H1 (cell line): ENCODE results near the gene APOBR. TPM values are rescaled to one million over a fixed set of nuclear protein-coding genes. Genes with fewer than 3 reads are reported as not detected.

Experiments
- CTCF ChIA-PET: fragments of 300-600 bp; sonication (Branson Sonifier 250); formaldehyde crosslinking; loops from one replicate; lab custom pipeline; 2021; ENCODE audit not compliant: partially characterized antibody; lab: Charles Lee
- POLR2A ChIA-PET: fragments of 300-600 bp; sonication (Branson Sonifier 250); formaldehyde crosslinking; loops from one replicate; lab custom pipeline; 2021; ENCODE audit warnings: inconsistent platforms; ENCODE audit not compliant: partially characterized antibody; lab: Charles Lee
- DNase-seq, 2 experiments: peaks; one replicate each; pipeline versions ENCODE4 v3.0.0 to v3.0.0-alpha.2; 2010 to 2022; ENCODE audit warnings: low spot score in 2 of 2, low read depth in 1 of 2, mixed read lengths in 1 of 2
- FAIRE-seq: peaks from 2 replicates; lab custom pipeline; 2011; peaks lifted over from hg19 to GRCh38; lab: Jason Lieb, UNC
- H2AFZ ChIP-seq: 2 replicates; pipeline ENCODE4 v1.8.1; 2012; ENCODE audit warnings: low read length, inconsistent platforms
- H2AK5ac ChIP-seq: 2 replicates; pipeline ENCODE4 v1.6.1; 2013; ENCODE audit warnings: low read depth, low read length
- H2BK120ac ChIP-seq: replicated peaks from 2 replicates; pipeline ENCODE3; 2013; ENCODE audit warnings: low read depth, low read length, inconsistent platforms
- H2BK12ac ChIP-seq: 2 replicates; pipeline ENCODE4 v1.6.1; 2013; ENCODE audit warnings: low read depth, low read length
- H2BK15ac ChIP-seq: 2 replicates; pipeline ENCODE4 v1.6.1; 2013; ENCODE audit warnings: low read length
- H2BK20ac ChIP-seq: 2 replicates; pipeline ENCODE4 v1.6.1; 2013; ENCODE audit warnings: low read length
- H2BK5ac ChIP-seq: 2 replicates; pipeline ENCODE4 v1.6.1; 2013; ENCODE audit warnings: low read depth, low read length
- H3K14ac ChIP-seq: 2 replicates; pipeline ENCODE4 v1.6.1; 2013; ENCODE audit warnings: inconsistent platforms; ENCODE audit not compliant: insufficient read length
- H3K18ac ChIP-seq: 2 replicates; pipeline ENCODE4 v1.6.1; 2013; ENCODE audit warnings: low read length; ENCODE audit errors: extremely low read depth
- H3K23ac ChIP-seq: 2 replicates; pipeline ENCODE4 v1.6.1; 2013; ENCODE audit warnings: inconsistent platforms; ENCODE audit not compliant: insufficient read length
- H3K23me2 ChIP-seq: 2 replicates; pipeline ENCODE4 v1.6.1; 2013; ENCODE audit warnings: low read depth, low read length
- H3K27ac ChIP-seq: 2 replicates; pipeline ENCODE4 v1.6.1; 2011; ENCODE audit warnings: low read depth, low read length, inconsistent platforms
- H3K27me3 ChIP-seq, 4 experiments: replicated peaks in 1 of 4; 1 replicate in 1 of 4; 2 replicates in 3 of 4; pipeline versions ENCODE4 v1.6.1 to v1.8.1; 2011 to 2013; ENCODE audit warnings: low read length in 3 of 4, mild to moderate bottlenecking in 3 of 4, inconsistent platforms in 2 of 4, mixed read lengths in 2 of 4, moderate library complexity in 1 of 4; ENCODE audit not compliant: control insufficient read depth in 3 of 4, insufficient read depth in 3 of 4; ENCODE audit errors: extremely low read depth in 1 of 4
- H3K36me3 ChIP-seq, 4 experiments: 2 replicates each; pipeline versions ENCODE4 v1.6.1 to v1.8.1; 2011 to 2013; ENCODE audit warnings: mild to moderate bottlenecking in 4 of 4, low read length in 3 of 4, moderate library complexity in 2 of 4, control low read depth in 1 of 4, inconsistent platforms in 1 of 4; ENCODE audit not compliant: insufficient read depth in 4 of 4, control insufficient read depth in 2 of 4
- H3K4ac ChIP-seq: replicated peaks from 2 replicates; pipeline ENCODE3; 2013; ENCODE audit warnings: low read length, low read depth, mixed read lengths, inconsistent platforms; ENCODE audit not compliant: insufficient read length
- H3K4me1 ChIP-seq, 4 experiments: replicated peaks in 1 of 4; 1 replicate in 1 of 4; 2 replicates in 3 of 4; pipeline versions ENCODE4 v1.6.1 to v1.8.1; 2011 to 2013; ENCODE audit warnings: low read length in 3 of 4, inconsistent platforms in 2 of 4, mixed read lengths in 1 of 4; ENCODE audit not compliant: insufficient read depth in 4 of 4, control insufficient read depth in 3 of 4
- H3K4me2 ChIP-seq, 2 experiments: 2 replicates each; pipeline versions ENCODE4 v1.6.1 to v1.8.1; 2011 to 2013; ENCODE audit warnings: low read depth in 2 of 2, low read length in 2 of 2, control low read depth in 1 of 2, inconsistent platforms in 1 of 2, mild to moderate bottlenecking in 1 of 2; ENCODE audit not compliant: insufficient read depth in 1 of 2
- H3K4me3 ChIP-seq, 4 experiments: fragments of 200-600, 300-600 bp in 1 of 4; sonication (generic), shearing (Covaris generic), sonication (Bioruptor Twin) in 1 of 4; 2 replicates each; pipeline versions ENCODE4 v1.5.1 to v1.8.1; 2011 to 2016; ENCODE audit warnings: low read length in 4 of 4, low read depth in 3 of 4, control low read depth in 2 of 4, inconsistent platforms in 2 of 4, mild to moderate bottlenecking in 2 of 4, mixed read lengths in 1 of 4, moderate library complexity in 1 of 4; ENCODE audit not compliant: insufficient read depth in 2 of 4; ENCODE audit errors: extremely low read depth in 1 of 4
- H3K56ac ChIP-seq: replicated peaks from 2 replicates; pipeline ENCODE3; 2013; ENCODE audit warnings: low read depth, mild to moderate bottlenecking, mixed read lengths, low read length, inconsistent platforms; ENCODE audit not compliant: insufficient read length
- H3K79me1 ChIP-seq: 2 replicates; pipeline ENCODE4 v1.6.1; 2013; ENCODE audit warnings: low read depth, low read length, control low read depth
- H3K79me2 ChIP-seq, 2 experiments: 2 replicates each; pipeline versions ENCODE4 v1.6.1 to v1.8.1; 2012 to 2013; ENCODE audit warnings: low read length in 2 of 2, mild to moderate bottlenecking in 2 of 2, inconsistent platforms in 1 of 2; ENCODE audit not compliant: insufficient read depth in 2 of 2, control insufficient read depth in 1 of 2
- H3K9ac ChIP-seq, 4 experiments: replicated peaks in 1 of 4; 1 replicate in 1 of 4; 2 replicates in 3 of 4; pipeline versions ENCODE4 v1.6.1 to v1.8.1; 2011 to 2013; ENCODE audit warnings: low read depth in 3 of 4, low read length in 3 of 4, control low read depth in 2 of 4, mild to moderate bottlenecking in 2 of 4, moderate library complexity in 2 of 4, inconsistent platforms in 1 of 4; ENCODE audit errors: extremely low read depth in 1 of 4
- H3K9me3 ChIP-seq, 2 experiments: 2 replicates each; pipeline versions ENCODE4 v1.6.1 to v1.8.1; 2012 to 2013; ENCODE audit warnings: mild to moderate bottlenecking in 2 of 2, moderate library complexity in 2 of 2, control low read depth in 1 of 2, inconsistent platforms in 1 of 2, low read depth in 1 of 2, low read length in 1 of 2, mixed read lengths in 1 of 2; ENCODE audit not compliant: insufficient read depth in 2 of 2
- H4K20me1 ChIP-seq, 2 experiments: replicated peaks in 1 of 2; 2 replicates each; pipeline versions ENCODE3 to v1.8.1; 2011 to 2013; ENCODE audit warnings: inconsistent platforms in 2 of 2, low read length in 2 of 2, mild to moderate bottlenecking in 1 of 2; ENCODE audit not compliant: insufficient read depth in 2 of 2, control insufficient read depth in 1 of 2
- H4K5ac ChIP-seq: 2 replicates; pipeline ENCODE4 v1.6.1; 2013; ENCODE audit warnings: low read length, low read depth, mixed read lengths, inconsistent platforms; ENCODE audit not compliant: insufficient read length
- H4K8ac ChIP-seq: 2 replicates; pipeline ENCODE4 v1.8.0; 2013; ENCODE audit warnings: mild to moderate bottlenecking, moderate library complexity, low read length, inconsistent platforms; ENCODE audit not compliant: insufficient read depth; ENCODE audit errors: extremely low read depth
- H4K91ac ChIP-seq: replicated peaks from 2 replicates; pipeline ENCODE3; 2013; ENCODE audit warnings: low read length, mixed read lengths, inconsistent platforms; ENCODE audit not compliant: insufficient read length
- ASH2L ChIP-seq: fragments of 200-600, 300-600 bp; sonication (generic); IDR thresholded peaks from one replicate; pipeline ENCODE4 v1.7.1; 2017; ENCODE audit warnings: low read length
- CEBPB ChIP-seq: IDR thresholded peaks from 2 replicates; pipeline ENCODE4 v1.6.1; 2012; ENCODE audit warnings: low read depth, low read length
- CREB1 ChIP-seq: IDR thresholded peaks from 2 replicates; pipeline ENCODE4 v1.6.1; 2012; ENCODE audit warnings: inconsistent platforms
- CTBP2 ChIP-seq: IDR thresholded peaks from 2 replicates; pipeline ENCODE4 v1.7.0; 2011; ENCODE audit warnings: borderline replicate concordance, mild to moderate bottlenecking, moderate library complexity, mixed read lengths, low read length; ENCODE audit not compliant: insufficient read depth, insufficient read length
- FOSL1 ChIP-seq: IDR thresholded peaks from 2 replicates; pipeline ENCODE4 v1.6.1; 2011; ENCODE audit warnings: mild to moderate bottlenecking, low read depth, low read length, moderate library complexity; ENCODE audit not compliant: insufficient read depth
- HDAC2 ChIP-seq, 2 experiments: fragments of 300-600 bp in 1 of 2; sonication (generic) in 1 of 2; IDR thresholded peaks; 2 replicates each; pipeline ENCODE4 v1.6.1; 2011 to 2012; ENCODE audit warnings: low read depth in 2 of 2, low read length in 2 of 2, mild to moderate bottlenecking in 2 of 2, moderate library complexity in 2 of 2, borderline replicate concordance in 1 of 2, inconsistent platforms in 1 of 2
- KDM1A ChIP-seq: fragments of 200-600, 300-600 bp; sonication (generic); IDR thresholded peaks from 2 replicates; pipeline ENCODE4 v1.7.1; 2016; ENCODE audit warnings: mild to moderate bottlenecking, low read length, borderline replicate concordance
- NRF1 ChIP-seq: IDR thresholded peaks from 2 replicates; pipeline ENCODE4 v1.6.1; 2011; ENCODE audit warnings: mild to moderate bottlenecking, low read depth, low read length, improper control_type of control experiment
- POU5F1 ChIP-seq: IDR thresholded peaks from 2 replicates; pipeline ENCODE4 v1.6.1; 2011; ENCODE audit warnings: low read depth, mild to moderate bottlenecking, low read length, moderate library complexity
- RFX5 ChIP-seq: IDR thresholded peaks from 2 replicates; pipeline ENCODE4 v1.6.1; 2011; ENCODE audit warnings: low read depth, low read length, improper control_type of control experiment, borderline replicate concordance
- SAP30 ChIP-seq: fragments of 300-600 bp; sonication (generic); IDR thresholded peaks from 2 replicates; pipeline ENCODE4 v1.7.1; 2012; ENCODE audit warnings: low read length, moderate library complexity, mild to moderate bottlenecking, inconsistent platforms; ENCODE audit not compliant: insufficient read depth, insufficient replicate concordance
- SP1 ChIP-seq: IDR thresholded peaks from 2 replicates; pipeline ENCODE4 v1.6.1; 2011; ENCODE audit warnings: low read depth, low read length
- TAF7 ChIP-seq: optimal IDR thresholded peaks from 2 replicates; pipeline ENCODE3; 2011; ENCODE audit warnings: low read depth, mild to moderate bottlenecking, inconsistent platforms, low read length, moderate library complexity, borderline replicate concordance
- WGBS, 2 experiments: shearing (Covaris generic) in 1 of 2; methylation state at CpG; one replicate each; pipeline versions ENCODE4 v1.1.6 to v1.1.7; 2013 to 2015; ENCODE audit warnings: low lambda C conversion rate in 2 of 2, mixed read lengths in 2 of 2, inconsistent platforms in 1 of 2, low coverage in 1 of 2, missing lambda C conversion rate in 1 of 2; ENCODE audit not compliant: insufficient replicate concordance in 2 of 2, insufficient coverage in 1 of 2, insufficient read length in 1 of 2; ENCODE audit errors: extremely low coverage in 1 of 2, missing lambda C conversion rate in 1 of 2; 5-methylcytosine and 5-hydroxymethylcytosine counted together
- polyA plus RNA-seq, 7 experiments: library from polyadenylated mRNA; depleted of rRNA in 3 of 7; stranded (reverse) in 5 of 7; unstranded in 2 of 7; fragments of >200 nt in 5 of 7; fragments of 200-250 nt in 2 of 7; gene quantifications; 1 replicate in 5 of 7; 2 replicates in 1 of 7; 4 replicates in 1 of 7; pipeline versions ENCODE4 v1.2.1 to v1.2.3, GENCODE V29; 2011 to 2013; ENCODE audit warnings: missing spikeins in 2 of 7, mixed read lengths in 2 of 7
- total RNA-seq: library from RNA; stranded (reverse); fragmentation: NEBNext Ultra II Directional; extraction: Animal tissue kit (Norgen Biotek cat#: 25700); gene quantifications from 2 replicates; pipeline ENCODE4 v1.2.1, GENCODE V29; 2021

Gene APOBR
- total and polyA plus RNA-seq, 2 of the 8 experiments (the other 6 are each of a cell fraction or from before 2014, with no cell fraction given) = not detected

DNA sequence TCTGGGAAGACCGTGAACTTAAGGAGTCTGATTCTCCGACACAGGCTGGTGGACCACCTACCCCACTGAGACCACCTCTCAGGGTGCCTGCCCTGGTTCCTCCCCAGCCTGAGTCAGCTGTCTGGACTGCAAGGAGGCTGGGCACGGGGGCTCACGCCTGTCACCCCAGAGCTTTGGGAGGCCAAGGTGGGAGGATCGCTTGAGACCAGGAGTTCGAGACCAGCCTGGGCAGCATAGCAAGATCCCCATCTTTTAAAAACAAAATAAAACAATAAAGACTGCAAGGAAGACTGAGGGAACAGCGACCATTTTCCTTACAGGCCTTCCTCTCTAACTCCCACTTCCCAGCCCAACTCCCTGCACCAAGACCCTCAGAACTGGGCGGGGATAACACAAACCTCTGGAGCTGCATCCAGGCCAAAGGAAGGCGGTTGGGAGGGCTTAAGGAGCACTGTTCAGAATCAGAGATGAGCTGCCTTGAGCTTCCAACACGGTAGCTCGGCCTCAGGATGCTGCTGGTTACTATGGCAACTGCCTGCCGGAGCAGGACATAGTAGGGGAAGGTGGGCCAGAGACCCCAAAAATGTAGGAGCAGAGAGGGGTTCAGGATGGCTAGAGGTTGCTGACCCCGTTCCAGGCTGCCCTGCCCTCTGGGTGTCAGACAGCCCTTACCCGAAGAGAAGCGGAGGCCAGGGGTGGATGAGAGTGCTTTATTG lies 4.4 kb downstream of the APOBR start:
- Histone ChIP-seq H2BK5ac (no peak overlapping the region), H4K20me1 (peaks cover 0 to 3% of the 10 kb centered on the region in 2 experiments), H3K4me2 (no peak overlapping the region), H3K27ac (no peak overlapping the region), H3K9me3 (no peaks in the 10 kb centered on the region), H3K56ac (no peak overlapping the region), H3K23ac (no peak overlapping the region), H2BK12ac (no peak overlapping the region), H4K91ac (no peak overlapping the region), H3K18ac (no peak overlapping the region), H3K4me1 (no peaks in the 10 kb centered on the region), H3K27me3 (peaks cover 0 to 2% (median 0%) of the 10 kb centered on the region in 4 experiments; a peak in 1 of 7 replicates), H3K79me1 (no peaks in the 10 kb centered on the region), H3K4me3 (no peak overlapping the region), H2AK5ac (no peak overlapping the region), H3K36me3 (no peaks in the 10 kb centered on the region), H4K5ac (no peak overlapping the region), H2BK20ac (no peak overlapping the region), H4K8ac (no peak overlapping the region), H2AFZ (no peak overlapping the region), H3K23me2 (peaks cover 10% of the 10 kb centered on the region; the same call in 1 of the 2 replicates), H3K4ac (no peak overlapping the region), H3K14ac (no peak overlapping the region), H2BK120ac (no peak overlapping the region), H2BK15ac (no peak overlapping the region), H3K9ac (no peak overlapping the region), H3K79me2 (no peaks in the 10 kb centered on the region)
- no peak for DNase-seq
- CTCF ChIA-PET = interaction anchor here (1.4 to 1.6 kb wide), 2 partner anchors 13 to 51 kb away, joined by 3 to 4 read pairs; no protein-coding TSS in a partner anchor
- no peak for FAIRE-seq
- POLR2A ChIA-PET = no interaction called here
- 83% methylated on average over 15 of the region's 15 CpGs; no CpG with 5 or more reads in 1 of the 2 experiments for WGBS, 2 experiments
- TF ChIP-seq RFX5 (no peak), CTBP2 (no peak), CREB1 (no peak), KDM1A (no peak), FOSL1 (no peak), SP1 (no peak), NRF1 (no peak), HDAC2 (IDR thresholded peaks at IDR 0.05; ENCODE audit: borderline replicate concordance in 1 of 2, low read depth in 2 of 2, low read length in 2 of 2) (no peak), SAP30 (no peak), ASH2L (no peak), POU5F1 (no peak), TAF7 (no peak), CEBPB (no peak)
